Chondrocyte (in vitro differentiated cells): ENCODE measurements around the gene PLXNA4. TPM values are rescaled to one million over a fixed set of nuclear protein-coding genes. Genes with fewer than 3 reads are reported as not detected.

Experiments used
- DNase-seq: peaks from one replicate; pipeline ENCODE4 v3.0.0; 2021; ENCODE audit warnings: mixed read lengths, low spot score
- H3K27ac Mint-ChIP-seq: one replicate; pipeline ENCODE4 v1.8.0; 2021; ENCODE audit warnings: mild to moderate bottlenecking, moderate library complexity, mixed read lengths; ENCODE audit not compliant: unreplicated experiment
- H3K27me3 Mint-ChIP-seq: 2 replicates; pipeline ENCODE4 v1.8.0; 2021; ENCODE audit warnings: low read depth, mixed read lengths
- H3K36me3 Mint-ChIP-seq: 2 replicates; pipeline ENCODE4 v1.8.0; 2021; ENCODE audit warnings: low read depth, mixed read lengths
- H3K4me1 Mint-ChIP-seq: 2 replicates; pipeline ENCODE4 v1.8.0; 2021; ENCODE audit warnings: low read depth, mild to moderate bottlenecking, mixed read lengths
- H3K4me3 Mint-ChIP-seq: one replicate; pipeline ENCODE4 v1.8.0; 2021; ENCODE audit warnings: mild to moderate bottlenecking, moderate library complexity, mixed read lengths; ENCODE audit not compliant: unreplicated experiment
- H3K9me3 Mint-ChIP-seq: 2 replicates; pipeline ENCODE4 v1.8.0; 2021; ENCODE audit warnings: low read depth, mixed read lengths
- CTCF ChIP-seq: fragments of 200-600 bp; sonication (generic); IDR thresholded peaks from 2 replicates; pipeline ENCODE4 v1.5.0; 2021; ENCODE audit warnings: antibody characterized with exemption, mild to moderate bottlenecking, moderate library complexity
- total RNA-seq: library from RNA; stranded (reverse); gene quantifications from 3 replicates; pipeline ENCODE4 v1.2.1, GENCODE V29; 2021

The PLXNA4 gene
- total RNA-seq, 1 donor from 2014 or later: 11.3 TPM

GRCh38 chr7:132495936-132496335 lies 80.3 kb downstream of the PLXNA4 start:
- H3K27me3 Mint-ChIP-seq: no peaks in the 10 kb centered on the region
- no peak overlapping the region for H3K4me3 Mint-ChIP-seq
- no peak for TF ChIP-seq CTCF
- H3K4me1 Mint-ChIP-seq: peaks cover 12% of the 10 kb centered on the region
- H3K27ac Mint-ChIP-seq: no peak overlapping the region
- DNase-seq: no peak
- H3K36me3 Mint-ChIP-seq: peaks cover under 1% of the 10 kb centered on the region
- H3K9me3 Mint-ChIP-seq: no peaks in the 10 kb centered on the region

GRCh38 chr7:132494474-132494873 lies 81.8 kb downstream of the PLXNA4 start:
- Mint-ChIP-seq H3K4me3 (no peak overlapping the region), H3K27me3 (no peaks in the 10 kb centered on the region), H3K36me3 (no peaks in the 10 kb centered on the region), H3K27ac (no peak overlapping the region), H3K9me3 (no peaks in the 10 kb centered on the region), H3K4me1 (peaks cover 9% of the 10 kb centered on the region)
- no peak for DNase-seq
- TF ChIP-seq CTCF: no peak

GRCh38 chr7:132492823-132493445 lies 83.3 kb downstream of the PLXNA4 start:
- H3K36me3 Mint-ChIP-seq: peaks cover 10% of the 10 kb centered on the region
- no peak overlapping the region for H3K27ac Mint-ChIP-seq
- no peak for DNase-seq
- no peaks in the 10 kb centered on the region for H3K9me3 Mint-ChIP-seq
- no peaks in the 10 kb centered on the region for H3K27me3 Mint-ChIP-seq
- TF ChIP-seq CTCF: no peak
- no peak overlapping the region for H3K4me3 Mint-ChIP-seq
- peaks cover 11% of the 10 kb centered on the region for H3K4me1 Mint-ChIP-seq

GRCh38 chr7:132491391-132491945 lies 84.8 kb downstream of the PLXNA4 start:
- peaks cover 18% of the 10 kb centered on the region for H3K4me1 Mint-ChIP-seq
- H3K27me3 Mint-ChIP-seq: no peaks in the 10 kb centered on the region
- no peaks in the 10 kb centered on the region for H3K9me3 Mint-ChIP-seq
- peaks cover 10% of the 10 kb centered on the region for H3K36me3 Mint-ChIP-seq
- no peak overlapping the region for H3K4me3 Mint-ChIP-seq
- DNase-seq: no peak
- no peak overlapping the region for H3K27ac Mint-ChIP-seq
- no peak for TF ChIP-seq CTCF

GRCh38 chr7:132490474-132490873 lies 85.8 kb downstream of the PLXNA4 start:
- Mint-ChIP-seq H3K36me3 (peaks cover 10% of the 10 kb centered on the region), H3K27ac (no peak overlapping the region), H3K9me3 (no peaks in the 10 kb centered on the region), H3K4me3 (no peak overlapping the region), H3K27me3 (no peaks in the 10 kb centered on the region), H3K4me1 (peaks cover 20% of the 10 kb centered on the region)
- TF ChIP-seq CTCF: no peak
- DNase-seq: no peak
